Endothelial cell of umbilical vein (primary cell): ENCODE measurements around the gene SSTR3.

ENCODE experiments used
- EZH2 ChIP-seq: IDR thresholded peaks from 2 replicates; pipeline ENCODE4 v1.6.1; 2012; ENCODE audit warnings: borderline replicate concordance, low read depth, mild to moderate bottlenecking, moderate library complexity, low read length, inconsistent platforms; ENCODE audit not compliant: severe bottlenecking
- FOS ChIP-seq: IDR thresholded peaks from 2 replicates; pipeline ENCODE4 v1.6.1; 2011; ENCODE audit warnings: mild to moderate bottlenecking, low read length, moderate library complexity, borderline replicate concordance; ENCODE audit not compliant: insufficient read depth
- GATA2 ChIP-seq: IDR thresholded peaks from 2 replicates; pipeline ENCODE4 v1.7.0; 2011; ENCODE audit warnings: low read depth, mild to moderate bottlenecking, moderate library complexity, mixed read lengths, low read length; ENCODE audit not compliant: insufficient read length, insufficient read depth
- JUN ChIP-seq: IDR thresholded peaks from 2 replicates; pipeline ENCODE4 v1.6.1; 2011; ENCODE audit warnings: borderline replicate concordance, low read depth; ENCODE audit not compliant: insufficient read length, insufficient read depth
- MYC ChIP-seq: IDR thresholded peaks from one replicate; pipeline ENCODE4 v1.6.1; 2011; ENCODE audit warnings: mild to moderate bottlenecking, low read depth, low read length
- POLR2A ChIP-seq: IDR thresholded peaks from 2 replicates; pipeline ENCODE4 v1.6.1; 2012; ENCODE audit warnings: low read depth, mild to moderate bottlenecking, control low read depth, low read length
- POLR2AphosphoS5 ChIP-seq: IDR thresholded peaks from 2 replicates; pipeline ENCODE4 v1.6.1; 2012; ENCODE audit warnings: low read depth, mild to moderate bottlenecking, control low read depth, low read length, moderate library complexity; ENCODE audit not compliant: insufficient read depth
- TF ChIP-seq, protein P1 (sequence below), 2 donors: IDR thresholded peaks; 1 replicate in 1 of 2; 2 replicates in 1 of 2; pipeline ENCODE4 v1.5.1; 2011; ENCODE audit warnings: low read length in 2 of 2, mild to moderate bottlenecking in 2 of 2, moderate library complexity in 2 of 2, control low read depth in 1 of 2, inconsistent platforms in 1 of 2, low read depth in 1 of 2; ENCODE audit not compliant: insufficient read depth in 1 of 2; ENCODE audit errors: extremely low read depth in 1 of 2
- TF ChIP-seq, protein P2 (sequence below): IDR thresholded peaks from 2 replicates; pipeline ENCODE4 v1.6.1; 2011; ENCODE audit not compliant: insufficient read depth, insufficient read length

DNA sequence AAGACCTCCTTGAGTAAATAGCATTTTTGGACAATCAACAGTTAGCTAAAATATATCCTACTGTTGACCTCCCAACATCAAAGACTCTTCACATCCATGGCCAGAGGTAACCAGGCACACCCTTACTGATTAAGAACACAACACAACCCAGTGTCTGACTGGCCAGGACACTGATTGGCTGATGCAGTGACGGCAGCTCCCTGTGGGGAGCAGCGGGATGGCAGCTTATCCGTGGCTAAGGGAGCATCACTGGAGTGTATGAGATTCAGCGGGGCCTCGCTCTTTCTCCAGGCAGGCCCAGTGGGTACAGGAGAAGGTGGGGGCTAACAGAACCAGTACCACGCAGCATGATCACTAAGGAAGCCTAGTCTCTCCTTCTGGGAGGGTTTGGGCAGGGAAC is 52.2 kb downstream of the SSTR3 start:
- TF ChIP-seq JUN (no peak), POLR2A (no peak), FOS (no peak), POLR2AphosphoS5 (no peak), EZH2 (no peak), MYC (no peak), GATA2 (no peak)
- TF ChIP-seq, protein P1, sequence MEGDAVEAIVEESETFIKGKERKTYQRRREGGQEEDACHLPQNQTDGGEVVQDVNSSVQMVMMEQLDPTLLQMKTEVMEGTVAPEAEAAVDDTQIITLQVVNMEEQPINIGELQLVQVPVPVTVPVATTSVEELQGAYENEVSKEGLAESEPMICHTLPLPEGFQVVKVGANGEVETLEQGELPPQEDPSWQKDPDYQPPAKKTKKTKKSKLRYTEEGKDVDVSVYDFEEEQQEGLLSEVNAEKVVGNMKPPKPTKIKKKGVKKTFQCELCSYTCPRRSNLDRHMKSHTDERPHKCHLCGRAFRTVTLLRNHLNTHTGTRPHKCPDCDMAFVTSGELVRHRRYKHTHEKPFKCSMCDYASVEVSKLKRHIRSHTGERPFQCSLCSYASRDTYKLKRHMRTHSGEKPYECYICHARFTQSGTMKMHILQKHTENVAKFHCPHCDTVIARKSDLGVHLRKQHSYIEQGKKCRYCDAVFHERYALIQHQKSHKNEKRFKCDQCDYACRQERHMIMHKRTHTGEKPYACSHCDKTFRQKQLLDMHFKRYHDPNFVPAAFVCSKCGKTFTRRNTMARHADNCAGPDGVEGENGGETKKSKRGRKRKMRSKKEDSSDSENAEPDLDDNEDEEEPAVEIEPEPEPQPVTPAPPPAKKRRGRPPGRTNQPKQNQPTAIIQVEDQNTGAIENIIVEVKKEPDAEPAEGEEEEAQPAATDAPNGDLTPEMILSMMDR (IDR thresholded peaks at IDR 0.05; ENCODE audit: extremely low read depth in 1 of 2, insufficient read depth in 1 of 2, low read depth in 1 of 2, low read length in 2 of 2), result no peak
- TF ChIP-seq, protein P2, sequence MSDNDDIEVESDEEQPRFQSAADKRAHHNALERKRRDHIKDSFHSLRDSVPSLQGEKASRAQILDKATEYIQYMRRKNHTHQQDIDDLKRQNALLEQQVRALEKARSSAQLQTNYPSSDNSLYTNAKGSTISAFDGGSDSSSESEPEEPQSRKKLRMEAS, result no peak
